Type B pancreatic cell (in vitro differentiated cells): ENCODE results near the gene MRAP2. TPM values are rescaled to one million over a fixed set of nuclear protein-coding genes. Genes with fewer than 3 reads are reported as not detected.

Source experiments
- DNase-seq: peaks from one replicate; pipeline ENCODE4 v3.0.0; 2021; ENCODE audit warnings: mixed read lengths; ENCODE audit not compliant: unreplicated experiment; ENCODE audit errors: extremely low spot score
- H3K27ac Mint-ChIP-seq: 2 replicates; pipeline ENCODE4 v1.8.0; 2021; ENCODE audit warnings: mild to moderate bottlenecking, mixed read lengths
- H3K27me3 Mint-ChIP-seq: 2 replicates; pipeline ENCODE4 v1.8.0; 2021; ENCODE audit warnings: mixed read lengths
- H3K36me3 Mint-ChIP-seq: 2 replicates; pipeline ENCODE4 v1.8.0; 2021; ENCODE audit warnings: mixed read lengths
- H3K4me1 Mint-ChIP-seq: one replicate; pipeline ENCODE4 v1.8.0; 2021; ENCODE audit warnings: mixed read lengths; ENCODE audit not compliant: unreplicated experiment
- H3K4me3 Mint-ChIP-seq: 2 replicates; pipeline ENCODE4 v1.8.0; 2021; ENCODE audit warnings: mild to moderate bottlenecking, mixed read lengths
- H3K9me3 Mint-ChIP-seq: 2 replicates; pipeline ENCODE4 v1.8.0; 2021; ENCODE audit warnings: mixed read lengths
- CTCF ChIP-seq: fragments of 200-600 bp; sonication (generic); conservative IDR thresholded peaks from 2 replicates; pipeline ENCODE4 v1.5.0; 2021; ENCODE audit warnings: antibody characterized with exemption, mild to moderate bottlenecking
- total RNA-seq: library from RNA; stranded (reverse); gene quantifications from 2 replicates; pipeline ENCODE4 v1.2.1, GENCODE V29; 2021; ENCODE audit warnings: low replicate concordance

MRAP2 gene
- total RNA-seq, 1 donor from 2014 or later = 1.4 TPM

- Mint-ChIP-seq H3K4me1 (peaks cover 32% of the 10 kb centered on the region), H3K36me3 (peaks cover 3% of the 10 kb centered on the region), H3K4me3 (no peak overlapping the region), H3K27ac (no peak overlapping the region), H3K9me3 (no peaks in the 10 kb centered on the region), H3K27me3 (peaks cover 5% of the 10 kb centered on the region)
- no peak for DNase-seq
- TF ChIP-seq CTCF = no peak
Measured at GRCh38 chr6:84048588-84048987, 15.0 kb downstream of the MRAP2 start.

- Mint-ChIP-seq H3K4me1 (peaks cover 33% of the 10 kb centered on the region), H3K4me3 (no peak overlapping the region), H3K9me3 (no peaks in the 10 kb centered on the region), H3K36me3 (peaks cover 3% of the 10 kb centered on the region), H3K27ac (no peak overlapping the region), H3K27me3 (peaks cover 5% of the 10 kb centered on the region)
- no peak for DNase-seq
- TF ChIP-seq CTCF = no peak
Measured at GRCh38 chr6:84050408-84050807, 16.8 kb downstream of the MRAP2 start.

- no peak for DNase-seq
- H3K9me3 Mint-ChIP-seq = no peaks in the 10 kb centered on the region
- H3K4me3 Mint-ChIP-seq = peak overlapping the region; percentile 70
- H3K4me1 Mint-ChIP-seq = peaks cover 33% of the 10 kb centered on the region
- peak; percentile 60 for TF ChIP-seq CTCF
- H3K36me3 Mint-ChIP-seq = peaks cover 3% of the 10 kb centered on the region
- H3K27me3 Mint-ChIP-seq = peaks cover 5% of the 10 kb centered on the region
- peak overlapping the region; percentile 66 for H3K27ac Mint-ChIP-seq
Measured at GRCh38 chr6:84052204-84052882, 18.8 kb downstream of the MRAP2 start.

GRCh38 chr6:84052883-84053241 is 19.3 kb downstream of the MRAP2 start:
- no peak for DNase-seq
- Mint-ChIP-seq H3K9me3 (no peaks in the 10 kb centered on the region), H3K4me1 (peaks cover 33% of the 10 kb centered on the region), H3K27me3 (peaks cover 5% of the 10 kb centered on the region), H3K4me3 (peak overlapping the region; percentile 70), H3K27ac (peak overlapping the region; percentile 66), H3K36me3 (peaks cover 3% of the 10 kb centered on the region)
- no peak for TF ChIP-seq CTCF

- H3K27ac Mint-ChIP-seq = no peak overlapping the region
- DNase-seq = no peak
- peaks cover 24% of the 10 kb centered on the region for H3K4me1 Mint-ChIP-seq
- H3K36me3 Mint-ChIP-seq = no peaks in the 10 kb centered on the region
- H3K4me3 Mint-ChIP-seq = no peak overlapping the region
- TF ChIP-seq CTCF = no peak
- no peaks in the 10 kb centered on the region for H3K9me3 Mint-ChIP-seq
- no peaks in the 10 kb centered on the region for H3K27me3 Mint-ChIP-seq
Measured at GRCh38 chr6:84055647-84056046, 22.1 kb downstream of the MRAP2 start.
